ENCODE data around the gene GRB2.
A peak's percentile ranks its signal among the peaks of the same experiment; 100 is the strongest.
"Not testable (repeated sequence)": the region's sequence is repeated elsewhere in the genome, so short reads cannot be mapped to it uniquely, and the experiment has no call there.

The GRB2 gene

GRCh38 chr17:75295201-75296158 lies 110.0 kb downstream of the GRB2 start:
- Histone ChIP-seq H3K27me3 (ENCODE audit: low read depth, low read length) (no peaks in the 10 kb centered on the region), H3K27ac (ENCODE audit: low read length) (peak overlapping the region; percentile 99), H3K79me2 (ENCODE audit: low read length) (no peaks in the 10 kb centered on the region), H2AFZ (ENCODE audit: low read depth, low read length) (no peak overlapping the region), H3K9ac (ENCODE audit: low read length) (peak overlapping the region; percentile 94), H3K36me3 (replicated peaks; ENCODE audit: low read depth, low read length) (no peaks in the 10 kb centered on the region), H4K20me1 (ENCODE audit: insufficient read depth, low read length) (no peaks in the 10 kb centered on the region), H3K9me3 (ENCODE audit: insufficient read depth, low read length) (no peaks in the 10 kb centered on the region), H3K4me3 (ENCODE audit: low read length) (peak overlapping the region; percentile 59), H3K4me1 (ENCODE audit: low read length) (peaks cover 63% of the 10 kb centered on the region), H3K4me2 (ENCODE audit: low read length) (peak overlapping the region; percentile 76)
- TF ChIP-seq EZH2phosphoT487 (IDR thresholded peaks at IDR 0.05; ENCODE audit: low read depth) (no peak), CTCF (IDR thresholded peaks at IDR 0.05; ENCODE audit: low read depth, low read length) (no peak)

- H3K4me2 ChIP-seq (ENCODE audit: low read length); H3K9ac ChIP-seq (ENCODE audit: low read length); H3K4me3 ChIP-seq (ENCODE audit: low read length); H3K27me3 ChIP-seq (ENCODE audit: low read depth, low read length); H2AFZ ChIP-seq (ENCODE audit: low read depth, low read length); H3K27ac ChIP-seq (ENCODE audit: low read length); H4K20me1 ChIP-seq (ENCODE audit: insufficient read depth, low read length); H3K9me3 ChIP-seq (ENCODE audit: insufficient read depth, low read length); H3K36me3 ChIP-seq (replicated peaks; ENCODE audit: low read depth, low read length): not testable (repeated sequence)
- peaks cover 57% of the 10 kb centered on the region for H3K4me1 ChIP-seq (ENCODE audit: low read length)
- H3K79me2 ChIP-seq (ENCODE audit: low read length), result peaks cover 13% of the 10 kb centered on the region
Observed at GRCh38 chr17:75292810-75293448, 112.5 kb downstream of the GRB2 start.

- no peaks in the 10 kb centered on the region; the same call in 1 of the 2 replicates for H4K20me1 ChIP-seq (ENCODE audit: insufficient read depth, low read length)
- H3K36me3 ChIP-seq (replicated peaks; ENCODE audit: low read depth, low read length), result peaks cover 29% of the 10 kb centered on the region
- H3K79me2 ChIP-seq (ENCODE audit: low read length), result peaks cover 42% of the 10 kb centered on the region
- no peaks in the 10 kb centered on the region for H3K9me3 ChIP-seq (ENCODE audit: insufficient read depth, low read length)
- peak overlapping the region; percentile 91 for H3K27ac ChIP-seq (ENCODE audit: low read length)
- H3K9ac ChIP-seq (ENCODE audit: low read length), result peak overlapping the region; percentile 77
- peak overlapping the region; percentile 94 for H3K4me3 ChIP-seq (ENCODE audit: low read length)
- H3K4me1 ChIP-seq (ENCODE audit: low read length), result peaks cover 38% of the 10 kb centered on the region
- H2AFZ ChIP-seq (ENCODE audit: low read depth, low read length), result no peak overlapping the region
- H3K4me2 ChIP-seq (ENCODE audit: low read length), result peak overlapping the region; percentile 72
- H3K27me3 ChIP-seq (ENCODE audit: low read depth, low read length), result no peaks in the 10 kb centered on the region
- TF ChIP-seq CTCF (IDR thresholded peaks at IDR 0.05; ENCODE audit: low read depth, low read length), result peak; percentile 58
- TF ChIP-seq EZH2phosphoT487 (IDR thresholded peaks at IDR 0.05; ENCODE audit: low read depth), result no peak
Observed at GRCh38 chr17:75289832-75290337, 115.6 kb downstream of the GRB2 start.

GRCh38 chr17:75289115-75289831 lies 116.2 kb downstream of the GRB2 start, which contains the start of gene SLC25A19:
Gene SLC25A19, minus strand, starts transcription at chr17:75289433. Its CDS starts 2,669 bp downstream, at chr17:75286764.
- no peaks in the 10 kb centered on the region for H3K27me3 ChIP-seq (ENCODE audit: low read depth, low read length)
- H3K4me2 ChIP-seq (ENCODE audit: low read length), result peak within 1 kb of the TSS; percentile 86
- peak within 1 kb of the TSS; percentile 91 for H3K27ac ChIP-seq (ENCODE audit: low read length)
- H3K4me3 ChIP-seq (ENCODE audit: low read length), result peak within 1 kb of the TSS; percentile 94
- peaks cover 32% of the 10 kb centered on the region for H3K4me1 ChIP-seq (ENCODE audit: low read length)
- peaks cover 29% of the 10 kb centered on the region for H3K36me3 ChIP-seq (replicated peaks; ENCODE audit: low read depth, low read length)
- H3K9me3 ChIP-seq (ENCODE audit: insufficient read depth, low read length), result no peaks in the 10 kb centered on the region
- TF ChIP-seq EZH2phosphoT487 (IDR thresholded peaks at IDR 0.05; ENCODE audit: low read depth), result no peak
- TF ChIP-seq CTCF (IDR thresholded peaks at IDR 0.05; ENCODE audit: low read depth, low read length), result peak; percentile 38
- peaks cover 42% of the 10 kb centered on the region for H3K79me2 ChIP-seq (ENCODE audit: low read length)
- 0 out of 2 replicates have a peak within 1 kb of the TSS, but pooled peaks have one; percentile 1 for H2AFZ ChIP-seq (ENCODE audit: low read depth, low read length)
- H3K9ac ChIP-seq (ENCODE audit: low read length), result peak within 1 kb of the TSS; percentile 88
- H4K20me1 ChIP-seq (ENCODE audit: insufficient read depth, low read length), result no peaks in the 10 kb centered on the region; the same call in 1 of the 2 replicates
